Measurements from ENCODE around the gene GBGT1.

The GBGT1 gene

DNA sequence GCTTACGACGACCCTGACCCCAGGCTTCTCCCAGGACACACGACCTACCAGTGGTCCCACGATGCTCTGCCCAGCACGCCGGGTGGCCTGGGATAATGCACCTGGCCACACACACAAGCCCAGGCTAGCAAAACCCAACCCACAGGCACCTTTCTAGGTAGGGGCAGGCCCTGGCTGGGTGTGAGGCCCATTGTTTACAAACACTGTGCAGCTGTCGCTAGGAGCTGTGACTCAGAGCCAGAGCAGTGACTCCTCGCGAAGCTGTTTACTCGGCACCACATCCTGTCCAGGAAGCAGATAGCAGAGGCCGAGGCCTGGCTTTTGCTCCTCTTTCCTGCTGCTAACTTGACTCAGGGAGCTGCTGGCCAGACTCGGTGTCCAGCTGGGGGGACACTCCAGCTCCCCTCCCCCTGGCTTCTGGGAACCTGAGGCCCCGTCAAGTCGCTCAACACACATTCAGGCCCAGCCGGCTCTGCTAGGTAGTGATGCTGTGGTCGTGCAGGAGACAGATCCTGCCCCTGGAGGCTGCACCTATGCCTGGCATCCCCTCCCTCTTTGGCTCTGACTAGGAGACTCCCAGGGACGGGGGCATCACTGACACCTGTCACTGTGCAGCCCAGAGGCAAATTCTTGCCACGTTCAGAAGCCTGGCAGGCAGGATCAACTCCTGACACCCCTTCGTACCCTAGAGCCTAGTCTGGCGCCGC is 29.9 kb downstream of the GBGT1 start:
- peaks cover 26% of the 10 kb centered on the region for H3K4me1 ChIP-seq (ENCODE audit: low read length)
- H3K36me3 ChIP-seq (replicated peaks; ENCODE audit: low read depth, low read length) = no peaks in the 10 kb centered on the region
- H3K27me3 ChIP-seq (ENCODE audit: low read depth, low read length) = no peaks in the 10 kb centered on the region
- no peaks in the 10 kb centered on the region for H3K9me3 ChIP-seq (ENCODE audit: insufficient read depth, low read length)
- no peak overlapping the region for H3K4me3 ChIP-seq (ENCODE audit: low read length)
- H3K79me2 ChIP-seq (ENCODE audit: low read length) = peaks cover 56% of the 10 kb centered on the region
- H2AFZ ChIP-seq (ENCODE audit: low read depth, low read length) = no peak overlapping the region
- no peak overlapping the region for H3K27ac ChIP-seq (ENCODE audit: low read length)
- no peak overlapping the region for H3K9ac ChIP-seq (ENCODE audit: low read length)
- TF ChIP-seq, protein P1, sequence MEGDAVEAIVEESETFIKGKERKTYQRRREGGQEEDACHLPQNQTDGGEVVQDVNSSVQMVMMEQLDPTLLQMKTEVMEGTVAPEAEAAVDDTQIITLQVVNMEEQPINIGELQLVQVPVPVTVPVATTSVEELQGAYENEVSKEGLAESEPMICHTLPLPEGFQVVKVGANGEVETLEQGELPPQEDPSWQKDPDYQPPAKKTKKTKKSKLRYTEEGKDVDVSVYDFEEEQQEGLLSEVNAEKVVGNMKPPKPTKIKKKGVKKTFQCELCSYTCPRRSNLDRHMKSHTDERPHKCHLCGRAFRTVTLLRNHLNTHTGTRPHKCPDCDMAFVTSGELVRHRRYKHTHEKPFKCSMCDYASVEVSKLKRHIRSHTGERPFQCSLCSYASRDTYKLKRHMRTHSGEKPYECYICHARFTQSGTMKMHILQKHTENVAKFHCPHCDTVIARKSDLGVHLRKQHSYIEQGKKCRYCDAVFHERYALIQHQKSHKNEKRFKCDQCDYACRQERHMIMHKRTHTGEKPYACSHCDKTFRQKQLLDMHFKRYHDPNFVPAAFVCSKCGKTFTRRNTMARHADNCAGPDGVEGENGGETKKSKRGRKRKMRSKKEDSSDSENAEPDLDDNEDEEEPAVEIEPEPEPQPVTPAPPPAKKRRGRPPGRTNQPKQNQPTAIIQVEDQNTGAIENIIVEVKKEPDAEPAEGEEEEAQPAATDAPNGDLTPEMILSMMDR (IDR thresholded peaks at IDR 0.05; ENCODE audit: low read depth, low read length) = no peak
- no peak for TF ChIP-seq EZH2phosphoT487 (IDR thresholded peaks at IDR 0.05; ENCODE audit: low read depth)
- H3K4me2 ChIP-seq (ENCODE audit: low read length) = peak overlapping the region; percentile 17; the same call in 1 of the 2 replicates
- H4K20me1 ChIP-seq (ENCODE audit: insufficient read depth, low read length) = peaks cover 83% of the 10 kb centered on the region

DNA sequence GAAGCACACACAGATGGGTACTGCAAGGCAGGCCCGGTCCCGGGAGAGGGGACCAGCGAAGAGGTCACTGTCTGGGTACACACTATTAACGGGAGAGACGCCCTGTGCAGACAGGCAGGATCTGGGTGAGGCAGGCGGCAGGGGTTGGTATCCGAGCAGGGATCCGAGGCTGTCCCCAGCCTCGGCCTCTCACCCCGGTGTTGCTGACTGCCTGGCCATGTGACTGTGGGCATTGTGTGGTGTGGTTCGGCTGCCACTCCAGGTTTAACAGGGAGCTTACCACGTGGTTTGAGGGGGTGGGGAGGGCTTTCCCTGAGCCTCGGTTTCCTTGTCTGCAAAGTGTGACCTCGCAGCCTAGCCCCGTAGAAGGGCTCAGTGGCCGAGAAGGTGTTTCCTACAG is 31.5 kb downstream of the GBGT1 start:
- no peak for TF ChIP-seq EZH2phosphoT487 (IDR thresholded peaks at IDR 0.05; ENCODE audit: low read depth)
- TF ChIP-seq, protein P1 (IDR thresholded peaks at IDR 0.05; ENCODE audit: low read depth, low read length) = no peak
- Histone ChIP-seq H3K9ac (ENCODE audit: low read length) (no peak overlapping the region), H4K20me1 (ENCODE audit: insufficient read depth, low read length) (peaks cover 84% of the 10 kb centered on the region), H3K27me3 (ENCODE audit: low read depth, low read length) (no peaks in the 10 kb centered on the region), H2AFZ (ENCODE audit: low read depth, low read length) (no peak overlapping the region), H3K4me3 (ENCODE audit: low read length) (no peak overlapping the region), H3K9me3 (ENCODE audit: insufficient read depth, low read length) (no peaks in the 10 kb centered on the region), H3K4me1 (ENCODE audit: low read length) (peaks cover 26% of the 10 kb centered on the region), H3K27ac (ENCODE audit: low read length) (no peak overlapping the region), H3K36me3 (replicated peaks; ENCODE audit: low read depth, low read length) (no peaks in the 10 kb centered on the region), H3K79me2 (ENCODE audit: low read length) (peaks cover 51% of the 10 kb centered on the region), H3K4me2 (ENCODE audit: low read length) (no peak overlapping the region)

GRCh38 chr9:133131506-133131905 is 32.2 kb downstream of the GBGT1 start:
- no peak overlapping the region for H3K9ac ChIP-seq (ENCODE audit: low read length)
- peaks cover 51% of the 10 kb centered on the region for H3K79me2 ChIP-seq (ENCODE audit: low read length)
- H3K27ac ChIP-seq (ENCODE audit: low read length) = no peak overlapping the region
- H2AFZ ChIP-seq (ENCODE audit: low read depth, low read length) = no peak overlapping the region
- TF ChIP-seq, protein P1 (IDR thresholded peaks at IDR 0.05; ENCODE audit: low read depth, low read length) = no peak
- no peak for TF ChIP-seq EZH2phosphoT487 (IDR thresholded peaks at IDR 0.05; ENCODE audit: low read depth)
- peaks cover 33% of the 10 kb centered on the region for H3K4me1 ChIP-seq (ENCODE audit: low read length)
- no peaks in the 10 kb centered on the region for H3K9me3 ChIP-seq (ENCODE audit: insufficient read depth, low read length)
- H3K36me3 ChIP-seq (replicated peaks; ENCODE audit: low read depth, low read length) = no peaks in the 10 kb centered on the region
- peak overlapping the region; percentile 31; the same call in 1 of the 2 replicates for H3K4me2 ChIP-seq (ENCODE audit: low read length)
- H3K4me3 ChIP-seq (ENCODE audit: low read length) = no peak overlapping the region
- H3K27me3 ChIP-seq (ENCODE audit: low read depth, low read length) = no peaks in the 10 kb centered on the region
- H4K20me1 ChIP-seq (ENCODE audit: insufficient read depth, low read length) = peaks cover 88% of the 10 kb centered on the region

- Histone ChIP-seq H3K4me2 (ENCODE audit: low read length) (peak overlapping the region; percentile 56), H3K9me3 (ENCODE audit: insufficient read depth, low read length) (no peaks in the 10 kb centered on the region), H3K36me3 (replicated peaks; ENCODE audit: low read depth, low read length) (no peaks in the 10 kb centered on the region), H3K4me1 (ENCODE audit: low read length) (peaks cover 40% of the 10 kb centered on the region), H3K27ac (ENCODE audit: low read length) (0 out of 2 replicates have a peak overlapping the region, but pooled peaks have one; percentile 6), H3K79me2 (ENCODE audit: low read length) (peaks cover 48% of the 10 kb centered on the region), H3K4me3 (ENCODE audit: low read length) (0 out of 2 replicates have a peak overlapping the region, but pooled peaks have one; percentile 44), H3K9ac (ENCODE audit: low read length) (no peak overlapping the region; the same call in 1 of the 2 replicates), H2AFZ (ENCODE audit: low read depth, low read length) (no peak overlapping the region), H3K27me3 (ENCODE audit: low read depth, low read length) (no peaks in the 10 kb centered on the region), H4K20me1 (ENCODE audit: insufficient read depth, low read length) (peaks cover 91% of the 10 kb centered on the region)
- no peak for TF ChIP-seq EZH2phosphoT487 (IDR thresholded peaks at IDR 0.05; ENCODE audit: low read depth)
- TF ChIP-seq, protein P1 (IDR thresholded peaks at IDR 0.05; ENCODE audit: low read depth, low read length) = no peak
These were observed 32.9 kb downstream of the GBGT1 start for GRCh38 chr9:133130685-133131244.
